IPS-18a (cell line): Measurements from ENCODE around the gene SRRD.
"Not testable (repeated sequence)": the region's sequence is repeated elsewhere in the genome, so short reads cannot be mapped to it uniquely, and the experiment has no call there.

Source experiments
- H3K27ac ChIP-seq: one replicate; pipeline ENCODE4 v1.5.1; 2013; ENCODE audit warnings: low read length
- H3K27me3 ChIP-seq: one replicate; pipeline ENCODE4 v1.6.1; 2013; ENCODE audit warnings: mild to moderate bottlenecking, low read length; ENCODE audit not compliant: control insufficient read depth, insufficient read depth
- H3K36me3 ChIP-seq: one replicate; pipeline ENCODE4 v1.6.1; 2013; ENCODE audit warnings: low read depth, low read length; ENCODE audit not compliant: control insufficient read depth
- H3K4me1 ChIP-seq: one replicate; pipeline ENCODE4 v1.6.1; 2013; ENCODE audit warnings: low read depth, low read length; ENCODE audit not compliant: control insufficient read depth
- H3K4me3 ChIP-seq: one replicate; pipeline ENCODE4 v1.5.1; 2013; ENCODE audit warnings: low read length
- H3K9ac ChIP-seq: one replicate; pipeline ENCODE4 v1.6.1; 2013; ENCODE audit warnings: mild to moderate bottlenecking, low read length, moderate library complexity
- H3K9me3 ChIP-seq: one replicate; pipeline ENCODE4 v1.6.1; 2013; ENCODE audit warnings: low read depth, low read length; ENCODE audit not compliant: control insufficient read depth

SRRD gene

GRCh38 chr22:26527574-26528465 lies 44.1 kb downstream of the SRRD start:
- peaks cover 63% of the 10 kb centered on the region for H3K36me3 ChIP-seq
- no peak overlapping the region for H3K9ac ChIP-seq
- no peak overlapping the region for H3K4me3 ChIP-seq

GRCh38 chr22:26528518-26528917 lies 44.8 kb downstream of the SRRD start:
- peaks cover 65% of the 10 kb centered on the region for H3K36me3 ChIP-seq
- H3K9me3 ChIP-seq, H3K9ac ChIP-seq: not testable (repeated sequence)

More at GRCh38 chr22:26527574-26528465, 44.1 kb downstream of the SRRD start:
- no peaks in the 10 kb centered on the region for H3K27me3 ChIP-seq
- no peaks in the 10 kb centered on the region for H3K4me1 ChIP-seq
- H3K9me3 ChIP-seq = no peaks in the 10 kb centered on the region
- no peak overlapping the region for H3K27ac ChIP-seq

GRCh38 chr22:26529345-26529744 lies 45.7 kb downstream of the SRRD start:
- Histone ChIP-seq H3K27ac (no peak overlapping the region), H3K4me3 (no peak overlapping the region), H3K27me3 (no peaks in the 10 kb centered on the region), H3K9me3 (no peaks in the 10 kb centered on the region), H3K9ac (no peak overlapping the region), H3K4me1 (no peaks in the 10 kb centered on the region), H3K36me3 (peaks cover 59% of the 10 kb centered on the region)

More at GRCh38 chr22:26528518-26528917, 44.8 kb downstream of the SRRD start:
- not testable (repeated sequence) for H3K27ac ChIP-seq, H3K4me1 ChIP-seq, H3K27me3 ChIP-seq, H3K4me3 ChIP-seq

GRCh38 chr22:26534171-26534855 lies 50.6 kb downstream of the SRRD start:
- Histone ChIP-seq H3K27me3 (no peaks in the 10 kb centered on the region), H3K27ac (no peak overlapping the region), H3K4me1 (no peaks in the 10 kb centered on the region), H3K9ac (no peak overlapping the region), H3K9me3 (no peaks in the 10 kb centered on the region), H3K4me3 (no peak overlapping the region), H3K36me3 (peaks cover 50% of the 10 kb centered on the region)

- H3K4me1 ChIP-seq = no peaks in the 10 kb centered on the region
- H3K9me3 ChIP-seq = no peaks in the 10 kb centered on the region
- no peaks in the 10 kb centered on the region for H3K27me3 ChIP-seq
- peaks cover 55% of the 10 kb centered on the region for H3K36me3 ChIP-seq
- no peak overlapping the region for H3K27ac ChIP-seq
- H3K4me3 ChIP-seq = no peak overlapping the region
- no peak overlapping the region for H3K9ac ChIP-seq
These were observed 51.4 kb downstream of the SRRD start for GRCh38 chr22:26534874-26535602.

- no peaks in the 10 kb centered on the region for H3K27me3 ChIP-seq
- no peak overlapping the region for H3K27ac ChIP-seq
- no peak overlapping the region for H3K9ac ChIP-seq
- no peaks in the 10 kb centered on the region for H3K9me3 ChIP-seq
- H3K4me3 ChIP-seq = no peak overlapping the region
- peaks cover 57% of the 10 kb centered on the region for H3K36me3 ChIP-seq
- H3K4me1 ChIP-seq = no peaks in the 10 kb centered on the region
These were observed 51.9 kb downstream of the SRRD start for GRCh38 chr22:26535603-26535908.

- Histone ChIP-seq H3K9me3 (no peaks in the 10 kb centered on the region), H3K4me1 (no peaks in the 10 kb centered on the region), H3K9ac (no peak overlapping the region), H3K27ac (no peak overlapping the region), H3K36me3 (peaks cover 58% of the 10 kb centered on the region), H3K27me3 (no peaks in the 10 kb centered on the region), H3K4me3 (no peak overlapping the region)
These were observed 52.5 kb downstream of the SRRD start for GRCh38 chr22:26536056-26536761.

- no peak overlapping the region for H3K9ac ChIP-seq
- H3K27ac ChIP-seq = no peak overlapping the region
- no peaks in the 10 kb centered on the region for H3K27me3 ChIP-seq
- H3K4me3 ChIP-seq = no peak overlapping the region
- H3K9me3 ChIP-seq = no peaks in the 10 kb centered on the region
- peaks cover 57% of the 10 kb centered on the region for H3K36me3 ChIP-seq
- no peaks in the 10 kb centered on the region for H3K4me1 ChIP-seq
These were observed 53.1 kb downstream of the SRRD start for GRCh38 chr22:26536762-26537134.

- no peak overlapping the region for H3K27ac ChIP-seq
- no peak overlapping the region for H3K4me3 ChIP-seq
- H3K4me1 ChIP-seq = no peaks in the 10 kb centered on the region
- no peaks in the 10 kb centered on the region for H3K27me3 ChIP-seq
- no peak overlapping the region for H3K9ac ChIP-seq
- no peaks in the 10 kb centered on the region for H3K9me3 ChIP-seq
- peaks cover 50% of the 10 kb centered on the region for H3K36me3 ChIP-seq
These were observed 56.4 kb downstream of the SRRD start for GRCh38 chr22:26540119-26540518.

GRCh38 chr22:26541167-26541819 lies 57.6 kb downstream of the SRRD start:
- H3K9ac ChIP-seq = no peak overlapping the region
- H3K36me3 ChIP-seq = peaks cover 40% of the 10 kb centered on the region
- no peak overlapping the region for H3K27ac ChIP-seq
- H3K9me3 ChIP-seq = no peaks in the 10 kb centered on the region
- no peaks in the 10 kb centered on the region for H3K27me3 ChIP-seq
- H3K4me1 ChIP-seq = no peaks in the 10 kb centered on the region
- no peak overlapping the region for H3K4me3 ChIP-seq

- Histone ChIP-seq H3K9ac (no peak overlapping the region), H3K9me3 (no peaks in the 10 kb centered on the region), H3K27me3 (no peaks in the 10 kb centered on the region), H3K4me1 (no peaks in the 10 kb centered on the region), H3K4me3 (no peak overlapping the region), H3K36me3 (peaks cover 30% of the 10 kb centered on the region), H3K27ac (no peak overlapping the region)
These were observed 59.2 kb downstream of the SRRD start for GRCh38 chr22:26542831-26543230.
